Measurements from ENCODE around the gene ARID1B. TPM values are rescaled to one million over a fixed set of nuclear protein-coding genes. Genes with fewer than 3 reads are reported as not detected.

ARID1B gene
- total and polyA plus RNA-seq, 2 of the 13 experiments (the other 11 are each of a cell fraction or from before 2014, with no cell fraction given), result 20.1 to 32.6 TPM

DNA sequence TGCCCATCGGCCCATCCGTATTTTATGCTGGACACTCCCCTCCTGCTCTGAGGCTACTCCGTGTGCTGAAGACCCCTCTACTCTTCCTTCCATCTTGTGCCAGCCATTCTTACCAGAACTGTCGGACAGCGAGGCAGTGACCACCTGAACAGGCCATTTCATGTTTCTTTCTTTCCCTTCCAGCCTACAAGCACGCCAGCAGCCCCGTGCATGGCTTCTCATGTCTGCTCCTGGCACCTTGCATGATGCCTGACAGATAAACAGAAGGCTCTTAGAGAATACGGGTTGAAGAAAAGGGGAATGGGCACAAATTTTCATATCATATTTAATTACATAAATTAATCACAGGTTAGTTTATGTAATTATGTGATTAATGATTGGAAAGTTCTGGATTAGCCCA, 95.7 kb downstream of the ARID1B start:
- H4K20me1 ChIP-seq (ENCODE audit: insufficient read depth, low read length), result peaks cover 10% of the 10 kb centered on the region; the same call in 1 of the 2 replicates
- no peak overlapping the region for H3K4me3 ChIP-seq (replicated peaks in 1 of 3; ENCODE audit: insufficient read depth in 1 of 3, low read depth in 2 of 3, low read length in 3 of 3)
- in situ Hi-C loops (cut with HindIII; ENCODE audit: extremely low pct_ligation_motif_present, low pct_unique_long_range_greater_than_20kb), result no loop called here
- H3K4me1 ChIP-seq (ENCODE audit: insufficient read depth, low read length), result peaks cover 9% of the 10 kb centered on the region
- DNase-seq (ENCODE audit: low spot score) (no peak), ATAC-seq (no peak), FAIRE-seq (no peak)
- 99% methylated on average over 8 of the region's 8 CpGs for WGBS (ENCODE audit: low lambda C conversion rate)
- ChIA-PET CTCF (ENCODE audit: low intra/inter-chr PET ratio, low total read pairs) (no interaction called here), POLR2A (no interaction called here)
- no TSS peak for BruUV-seq (replicated peaks)
- no peak overlapping the region for H2AFZ ChIP-seq (ENCODE audit: low read length)
- H3K36me3 ChIP-seq (replicated peaks in 1 of 2; ENCODE audit: control insufficient read depth in 1 of 2, insufficient read depth in 2 of 2, low read length in 2 of 2), result peaks cover 4 to 17% of the 10 kb centered on the region in 2 experiments; a peak in 4 of 5 replicates
- peaks cover 80% of the 10 kb centered on the region for H3K79me2 ChIP-seq (ENCODE audit: insufficient read depth, low read length)
- no peak for TF ChIP-seq ZFAT (CRISPR knock-in tag; conservative IDR thresholded peaks at IDR 0.05)
- TF ChIP-seq SNAI1 (CRISPR knock-in tag; IDR thresholded peaks at IDR 0.05; ENCODE audit: borderline replicate concordance), result no peak
- TF ChIP-seq, protein P1, sequence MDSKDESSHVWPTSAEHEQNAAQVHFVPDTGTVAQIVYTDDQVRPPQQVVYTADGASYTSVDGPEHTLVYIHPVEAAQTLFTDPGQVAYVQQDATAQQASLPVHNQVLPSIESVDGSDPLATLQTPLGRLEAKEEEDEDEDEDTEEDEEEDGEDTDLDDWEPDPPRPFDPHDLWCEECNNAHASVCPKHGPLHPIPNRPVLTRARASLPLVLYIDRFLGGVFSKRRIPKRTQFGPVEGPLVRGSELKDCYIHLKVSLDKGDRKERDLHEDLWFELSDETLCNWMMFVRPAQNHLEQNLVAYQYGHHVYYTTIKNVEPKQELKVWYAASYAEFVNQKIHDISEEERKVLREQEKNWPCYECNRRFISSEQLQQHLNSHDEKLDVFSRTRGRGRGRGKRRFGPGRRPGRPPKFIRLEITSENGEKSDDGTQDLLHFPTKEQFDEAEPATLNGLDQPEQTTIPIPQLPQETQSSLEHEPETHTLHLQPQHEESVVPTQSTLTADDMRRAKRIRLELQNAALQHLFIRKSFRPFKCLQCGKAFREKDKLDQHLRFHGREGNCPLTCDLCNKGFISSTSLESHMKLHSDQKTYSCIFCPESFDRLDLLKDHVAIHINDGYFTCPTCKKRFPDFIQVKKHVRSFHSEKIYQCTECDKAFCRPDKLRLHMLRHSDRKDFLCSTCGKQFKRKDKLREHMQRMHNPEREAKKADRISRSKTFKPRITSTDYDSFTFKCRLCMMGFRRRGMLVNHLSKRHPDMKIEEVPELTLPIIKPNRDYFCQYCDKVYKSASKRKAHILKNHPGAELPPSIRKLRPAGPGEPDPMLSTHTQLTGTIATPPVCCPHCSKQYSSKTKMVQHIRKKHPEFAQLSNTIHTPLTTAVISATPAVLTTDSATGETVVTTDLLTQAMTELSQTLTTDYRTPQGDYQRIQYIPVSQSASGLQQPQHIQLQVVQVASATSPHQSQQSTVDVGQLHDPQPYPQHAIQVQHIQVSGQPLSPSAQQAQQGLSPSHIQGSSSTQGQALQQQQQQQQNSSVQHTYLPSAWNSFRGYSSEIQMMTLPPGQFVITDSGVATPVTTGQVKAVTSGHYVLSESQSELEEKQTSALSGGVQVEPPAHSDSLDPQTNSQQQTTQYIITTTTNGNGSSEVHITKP (CRISPR knock-in tag; IDR thresholded peaks at IDR 0.05; ENCODE audit: low read depth), result no peak
- TF ChIP-seq ZEB1 (IDR thresholded peaks at IDR 0.05; ENCODE audit: insufficient replicate concordance, low read depth), result no peak
- no peak for TF ChIP-seq HCFC1 (IDR thresholded peaks at IDR 0.05; ENCODE audit: low read depth, low read length)
- TF ChIP-seq CENPX (CRISPR knock-in tag; IDR thresholded peaks at IDR 0.05), result no peak
- no peak for TF ChIP-seq ZBTB38 (CRISPR knock-in tag; IDR thresholded peaks at IDR 0.05)
- TF ChIP-seq, protein P2, sequence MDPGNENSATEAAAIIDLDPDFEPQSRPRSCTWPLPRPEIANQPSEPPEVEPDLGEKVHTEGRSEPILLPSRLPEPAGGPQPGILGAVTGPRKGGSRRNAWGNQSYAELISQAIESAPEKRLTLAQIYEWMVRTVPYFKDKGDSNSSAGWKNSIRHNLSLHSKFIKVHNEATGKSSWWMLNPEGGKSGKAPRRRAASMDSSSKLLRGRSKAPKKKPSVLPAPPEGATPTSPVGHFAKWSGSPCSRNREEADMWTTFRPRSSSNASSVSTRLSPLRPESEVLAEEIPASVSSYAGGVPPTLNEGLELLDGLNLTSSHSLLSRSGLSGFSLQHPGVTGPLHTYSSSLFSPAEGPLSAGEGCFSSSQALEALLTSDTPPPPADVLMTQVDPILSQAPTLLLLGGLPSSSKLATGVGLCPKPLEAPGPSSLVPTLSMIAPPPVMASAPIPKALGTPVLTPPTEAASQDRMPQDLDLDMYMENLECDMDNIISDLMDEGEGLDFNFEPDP (CRISPR knock-in tag; conservative IDR thresholded peaks at IDR 0.05), result no peak
- no peaks in the 10 kb centered on the region for H3K27me3 ChIP-seq (ENCODE audit: control insufficient read depth in 1 of 2, insufficient read depth in 2 of 2, low read length in 2 of 2)
- H3K9ac ChIP-seq (ENCODE audit: insufficient read depth, low read depth, low read length), result no peak overlapping the region
- intact Hi-C loops (cut with micrococcal nuclease; ENCODE audit: unreplicated experiment), result no loop called here
- no peak overlapping the region for H3K4me2 ChIP-seq (ENCODE audit: low read depth, low read length)
- H3K9me3 ChIP-seq (ENCODE audit: low read length), result no peaks in the 10 kb centered on the region
- no peak overlapping the region for H3K27ac ChIP-seq (ENCODE audit: extremely low read length, insufficient read depth, low read length)
